Pulmonary artery endothelial cell (primary cell): Measurements from ENCODE around the gene PNPLA3. TPM values are rescaled to one million over a fixed set of nuclear protein-coding genes. Genes with fewer than 3 reads are reported as not detected.
A peak's percentile ranks its signal among the peaks of the same experiment; 100 is the strongest.

Experiments
- DNase-seq: peaks from one replicate; pipeline ENCODE4 v3.0.0-alpha.2; 2011; ENCODE audit warnings: low read depth, low spot score
- total RNA-seq: library from RNA; depleted of rRNA; stranded (reverse); fragments of >200 nt; gene quantifications from 2 replicates; pipeline ENCODE4 v1.2.3, GENCODE V29; 2014

Gene PNPLA3, protein sequence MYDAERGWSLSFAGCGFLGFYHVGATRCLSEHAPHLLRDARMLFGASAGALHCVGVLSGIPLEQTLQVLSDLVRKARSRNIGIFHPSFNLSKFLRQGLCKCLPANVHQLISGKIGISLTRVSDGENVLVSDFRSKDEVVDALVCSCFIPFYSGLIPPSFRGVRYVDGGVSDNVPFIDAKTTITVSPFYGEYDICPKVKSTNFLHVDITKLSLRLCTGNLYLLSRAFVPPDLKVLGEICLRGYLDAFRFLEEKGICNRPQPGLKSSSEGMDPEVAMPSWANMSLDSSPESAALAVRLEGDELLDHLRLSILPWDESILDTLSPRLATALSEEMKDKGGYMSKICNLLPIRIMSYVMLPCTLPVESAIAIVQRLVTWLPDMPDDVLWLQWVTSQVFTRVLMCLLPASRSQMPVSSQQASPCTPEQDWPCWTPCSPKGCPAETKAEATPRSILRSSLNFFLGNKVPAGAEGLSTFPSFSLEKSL
- total RNA-seq: 2.4 and 2.8 TPM in 2 replicates

DNA sequence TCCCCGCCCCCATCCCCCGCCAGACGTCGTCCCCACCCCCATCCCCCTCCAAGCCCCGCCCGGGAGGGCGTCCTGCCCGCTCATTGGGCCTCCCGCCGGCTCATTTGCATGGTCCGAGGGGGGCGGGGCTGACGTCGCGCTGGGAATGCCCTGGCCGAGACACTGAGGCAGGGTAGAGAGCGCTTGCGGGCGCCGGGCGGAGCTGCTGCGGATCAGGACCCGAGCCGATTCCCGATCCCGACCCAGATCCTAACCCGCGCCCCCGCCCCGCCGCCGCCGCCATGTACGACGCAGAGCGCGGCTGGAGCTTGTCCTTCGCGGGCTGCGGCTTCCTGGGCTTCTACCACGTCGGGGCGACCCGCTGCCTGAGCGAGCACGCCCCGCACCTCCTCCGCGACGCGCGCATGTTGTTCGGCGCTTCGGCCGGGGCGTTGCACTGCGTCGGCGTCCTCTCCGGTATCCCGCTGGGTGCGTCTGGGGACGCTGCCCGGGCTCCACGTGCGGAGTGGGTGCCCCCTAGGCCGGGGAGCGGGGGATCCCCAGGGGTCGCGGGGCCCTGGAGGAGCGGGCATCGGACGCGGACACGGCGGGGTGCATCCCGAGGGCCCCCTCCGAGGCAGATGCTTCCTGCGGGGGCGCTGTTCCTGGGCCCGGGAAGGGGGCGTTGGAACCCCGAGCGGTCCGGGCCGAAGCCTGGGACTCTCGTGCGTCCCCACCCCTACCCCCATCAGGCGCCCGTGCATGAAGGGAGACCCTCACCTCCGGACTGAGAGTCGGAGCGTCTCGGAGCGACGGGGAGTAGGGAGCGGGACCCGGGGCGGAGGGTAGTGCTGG, at the start of gene PNPLA3:
PNPLA3 (plus strand) TSS at position 175 of the 834 bp plus-strand sequence; CDS start at position 282, 107 bp downstream.
- DNase-seq: peak; percentile 41

DNA sequence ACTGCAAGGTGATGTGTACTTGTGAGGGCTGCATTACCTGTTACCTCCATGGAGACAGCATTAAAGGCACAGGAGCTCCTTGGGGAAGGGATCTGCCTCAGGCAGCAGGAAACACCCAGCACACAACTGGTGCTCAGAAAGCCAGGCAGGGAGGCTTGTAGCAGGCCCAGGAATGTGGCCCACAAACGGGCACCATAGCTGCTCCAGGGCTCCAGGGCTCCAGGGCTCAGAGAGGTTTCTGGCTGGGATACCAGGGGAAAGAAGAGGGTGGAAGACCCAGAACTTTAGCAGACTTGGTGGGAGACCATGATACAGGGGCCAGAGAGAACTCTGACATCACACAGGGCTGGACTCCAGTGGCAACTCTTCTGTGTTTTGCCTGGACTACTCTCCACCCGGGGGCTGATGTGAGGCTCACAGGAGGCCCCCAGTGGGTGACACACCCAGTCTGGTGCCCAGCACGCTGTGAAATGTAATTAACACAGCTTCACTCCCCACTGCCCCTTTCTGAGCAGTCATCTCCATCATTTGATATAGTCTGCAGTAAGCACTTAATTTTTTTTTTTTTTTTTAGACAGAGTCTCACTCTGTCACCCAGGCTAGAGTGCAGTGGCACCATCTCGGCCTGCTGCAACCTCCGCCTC, 46.6 kb upstream of the PNPLA3 start:
- no peak for DNase-seq

DNA sequence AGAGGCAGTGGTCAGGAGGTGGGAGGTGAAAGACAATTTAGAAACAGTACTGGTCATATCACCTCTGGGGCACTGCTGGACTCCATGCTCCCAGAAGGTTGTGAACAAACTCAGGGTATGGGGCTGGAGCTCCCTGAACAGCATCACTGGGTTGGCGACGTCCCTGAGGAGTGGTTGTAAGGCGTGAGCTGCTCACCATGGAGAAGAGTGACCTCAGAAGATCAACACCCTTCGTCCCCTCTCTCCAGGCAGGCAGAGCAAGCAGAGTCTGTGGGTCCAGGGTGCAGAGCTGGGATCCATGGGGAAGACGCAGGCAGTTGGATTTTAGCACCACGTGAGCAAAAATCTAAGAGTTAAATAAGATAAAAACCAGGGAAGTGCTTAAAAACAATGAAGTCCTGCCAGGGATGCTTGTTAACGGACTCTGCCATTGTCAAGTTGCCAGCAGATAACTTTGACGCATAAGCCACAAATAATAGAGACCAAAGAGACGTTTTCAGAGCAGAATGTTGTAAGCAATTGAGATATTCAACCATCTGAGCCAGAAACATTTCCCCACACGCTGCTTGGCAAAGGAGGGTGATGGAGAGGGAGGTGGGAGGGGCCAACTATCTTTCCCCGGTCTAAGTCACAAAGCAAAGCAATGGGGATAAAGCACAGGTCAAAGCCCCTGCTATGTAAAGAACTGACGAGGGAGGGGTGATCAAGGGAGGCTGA, 45.4 kb upstream of the PNPLA3 start:
- no peak for DNase-seq

DNA sequence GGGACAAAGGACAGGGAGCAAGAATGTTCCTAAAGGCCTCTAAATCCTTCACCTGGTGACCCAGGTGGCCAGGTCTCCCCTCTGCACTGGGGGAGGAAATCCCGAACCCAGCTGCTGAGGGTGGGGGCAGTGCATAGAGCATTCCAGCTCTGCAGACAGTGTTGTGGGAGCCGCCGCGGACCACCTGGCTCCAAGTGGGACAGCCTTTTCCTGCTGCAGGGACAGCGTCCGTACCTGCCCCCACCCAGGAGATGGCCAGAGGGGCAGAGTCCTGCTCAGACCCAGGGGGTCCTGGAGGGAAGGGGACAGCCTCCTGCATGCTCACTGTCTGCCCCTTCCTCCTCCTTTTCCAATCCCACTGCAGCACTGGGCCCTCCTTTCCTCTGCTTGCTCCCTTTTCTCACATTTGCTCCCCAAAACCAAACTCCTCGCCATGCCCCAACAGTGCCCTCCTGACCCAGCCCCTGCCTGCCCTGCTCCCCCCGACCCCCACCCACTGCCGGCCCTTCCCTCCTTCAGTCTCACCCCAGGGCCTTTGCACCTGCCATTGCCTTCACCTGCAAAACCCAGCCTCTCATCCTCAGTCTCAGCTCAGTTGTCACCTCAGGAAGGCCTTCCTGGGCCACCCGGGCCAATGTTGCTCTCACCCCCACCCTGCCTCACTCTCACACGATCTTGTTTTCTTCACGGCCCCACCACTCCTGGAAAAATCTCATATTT, 44.6 kb upstream of the PNPLA3 start:
- DNase-seq: no peak

DNA sequence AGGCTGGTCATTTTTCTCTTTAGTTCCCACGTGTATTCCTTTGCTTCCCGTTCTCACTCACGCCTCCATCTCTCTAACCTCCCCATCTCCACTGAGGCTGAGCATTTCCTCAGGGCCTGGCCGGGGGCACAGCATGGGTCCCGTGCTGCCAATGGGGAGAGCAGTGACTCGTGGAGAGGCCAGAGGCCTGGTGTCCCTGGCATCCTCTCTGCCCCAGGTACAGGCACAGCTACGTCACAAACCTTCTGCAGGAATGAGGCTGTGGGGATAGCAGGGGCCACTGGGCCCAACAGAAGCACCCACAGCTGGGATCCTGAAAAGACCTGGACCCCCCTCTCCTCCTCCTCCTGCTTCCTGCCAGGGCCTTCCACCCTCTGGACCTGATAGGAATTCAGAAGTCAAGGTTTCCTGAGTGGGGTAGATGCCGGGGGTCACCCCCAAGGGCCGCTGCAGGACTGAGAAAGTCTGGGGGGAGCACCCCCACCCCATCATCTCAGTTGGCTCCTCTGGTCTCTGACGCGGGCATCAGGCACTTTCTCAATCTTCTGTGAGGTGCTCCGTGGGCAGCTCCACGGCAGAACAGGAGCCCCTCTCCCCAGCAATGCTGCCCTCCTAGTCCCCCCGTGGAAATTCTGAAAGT, 43.6 kb upstream of the PNPLA3 start:
- DNase-seq: no peak

DNA sequence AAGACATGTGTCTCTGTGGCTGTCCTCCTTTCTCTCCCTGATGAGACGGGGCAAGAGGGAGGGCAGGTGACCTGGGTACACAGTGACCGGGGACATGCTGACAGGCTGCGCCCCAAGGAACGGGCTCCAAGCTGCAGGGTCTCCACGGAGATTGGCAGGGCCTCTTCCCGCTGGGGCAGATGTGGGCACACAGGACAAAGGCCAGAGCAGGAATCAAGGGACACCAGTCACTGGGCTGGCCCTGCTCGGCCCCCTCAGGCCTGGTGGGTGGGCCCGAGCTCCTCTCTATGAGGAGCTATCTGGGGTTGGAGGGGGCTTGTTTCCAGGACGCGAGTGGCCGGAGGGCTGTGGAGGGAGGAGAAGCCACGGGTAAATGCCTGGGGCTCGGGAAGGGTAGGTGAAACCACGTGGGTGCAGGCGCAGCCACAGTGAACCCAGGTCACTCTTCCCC, 43.0 kb upstream of the PNPLA3 start:
- DNase-seq: no peak

DNA sequence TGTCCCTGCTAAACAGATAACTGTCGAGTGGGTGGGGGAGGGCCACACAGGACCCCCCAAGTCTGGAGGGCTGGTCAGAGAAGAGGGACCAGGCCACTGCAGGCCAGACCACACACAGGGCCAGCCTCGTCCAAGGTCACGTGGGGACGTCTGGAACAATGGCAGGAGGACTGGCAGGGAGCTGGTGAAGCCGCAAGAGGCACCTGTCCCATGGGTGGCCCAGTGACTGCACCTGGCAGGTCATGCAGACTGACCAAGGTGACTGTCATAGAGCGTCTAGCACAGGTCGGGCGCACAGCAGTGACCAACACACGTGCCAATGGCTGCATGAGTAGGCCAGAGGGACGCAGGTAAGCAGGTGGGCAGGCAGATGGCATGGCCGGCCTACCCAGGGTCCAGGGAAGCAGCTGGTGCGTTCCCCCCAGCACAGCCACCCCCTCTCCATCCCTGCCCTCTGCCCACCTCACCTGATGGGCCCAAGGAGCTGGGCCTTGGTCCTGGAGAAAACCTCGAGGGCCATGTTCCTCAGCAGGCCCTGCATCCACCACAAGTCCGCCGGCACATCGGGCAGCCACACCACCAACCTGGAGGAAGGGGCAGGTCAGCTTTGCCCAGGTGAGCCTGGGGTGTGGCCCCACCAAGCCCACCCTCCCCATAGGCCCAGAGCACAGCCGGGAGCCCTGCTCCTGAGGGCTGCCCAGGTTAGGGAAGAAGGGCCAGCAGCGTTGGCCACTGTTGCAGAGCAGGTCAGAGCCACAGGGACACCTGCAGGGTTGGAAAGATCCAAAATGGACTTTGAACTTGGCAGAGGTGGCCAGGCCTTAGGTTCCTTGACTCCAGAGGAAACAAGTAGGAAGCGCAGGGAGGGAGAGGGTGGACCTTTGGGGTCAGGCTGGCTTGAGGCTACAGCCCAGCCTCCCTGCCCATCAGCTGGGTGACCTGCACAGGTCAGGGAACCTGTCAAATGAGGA, 42.2 kb upstream of the PNPLA3 start:
- DNase-seq: no peak

DNA sequence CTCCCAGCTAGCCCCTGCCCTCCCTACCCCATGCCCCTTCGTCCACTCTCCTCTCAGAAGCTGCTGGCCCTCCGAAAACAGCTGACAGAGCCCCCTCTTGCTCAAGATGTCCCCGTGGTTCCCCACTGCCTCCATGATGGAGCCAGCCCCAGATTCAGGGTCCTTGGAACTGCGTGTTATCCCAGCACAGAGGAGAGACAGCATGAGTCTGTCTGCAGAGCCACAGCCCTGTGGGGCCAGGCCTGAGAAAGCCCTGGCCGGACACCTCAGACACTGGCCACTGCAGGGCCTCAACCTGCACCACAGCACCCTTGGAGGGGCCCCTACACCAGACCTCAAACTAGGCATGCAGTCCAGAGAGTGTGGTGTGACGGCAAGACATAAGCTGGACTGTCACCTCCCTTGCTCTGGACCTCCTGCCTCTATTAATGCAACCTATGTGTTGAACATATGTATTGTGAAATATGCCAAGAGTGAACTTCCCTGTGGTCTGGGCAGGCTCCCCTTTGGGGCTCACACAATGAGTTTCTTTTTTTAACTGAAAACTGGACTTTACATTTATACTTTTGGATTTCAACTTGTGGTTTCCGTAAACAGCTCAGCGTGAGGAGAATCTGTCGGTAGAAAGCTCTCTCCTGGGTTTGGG, 41.4 kb upstream of the PNPLA3 start:
- no peak for DNase-seq

DNA sequence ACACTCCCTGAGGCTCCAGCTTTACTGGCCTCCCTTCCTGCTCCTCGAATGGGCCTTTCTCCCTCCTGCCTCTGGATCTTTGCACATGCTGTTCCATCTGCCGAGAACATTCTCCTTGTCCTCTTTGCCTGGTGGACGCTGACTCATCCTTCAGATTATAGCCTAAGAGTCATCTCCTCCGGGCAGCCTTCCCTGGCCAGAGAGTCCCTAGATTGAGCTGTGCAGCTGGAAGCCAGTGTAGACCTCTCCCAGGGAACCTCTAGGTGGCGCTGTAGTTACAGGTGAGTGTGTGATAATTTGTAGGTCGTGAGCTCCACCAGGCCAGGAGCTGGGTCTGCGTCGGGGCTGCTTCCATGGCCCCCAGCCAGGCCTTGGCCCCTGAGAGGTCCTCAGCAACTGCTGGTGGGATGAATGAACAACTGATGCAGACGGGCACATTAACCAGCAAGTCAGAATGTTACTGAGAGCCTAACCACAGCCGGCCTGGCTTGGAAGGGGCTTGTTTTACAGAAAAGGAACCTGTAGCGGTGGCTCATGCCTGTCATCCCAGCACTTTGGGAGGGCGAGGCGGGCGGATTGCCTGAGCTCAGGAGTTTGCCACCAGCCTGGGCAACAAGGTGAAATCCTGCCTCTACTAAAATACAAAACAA, 40.5 kb upstream of the PNPLA3 start:
- peak; percentile 20 for DNase-seq

DNA sequence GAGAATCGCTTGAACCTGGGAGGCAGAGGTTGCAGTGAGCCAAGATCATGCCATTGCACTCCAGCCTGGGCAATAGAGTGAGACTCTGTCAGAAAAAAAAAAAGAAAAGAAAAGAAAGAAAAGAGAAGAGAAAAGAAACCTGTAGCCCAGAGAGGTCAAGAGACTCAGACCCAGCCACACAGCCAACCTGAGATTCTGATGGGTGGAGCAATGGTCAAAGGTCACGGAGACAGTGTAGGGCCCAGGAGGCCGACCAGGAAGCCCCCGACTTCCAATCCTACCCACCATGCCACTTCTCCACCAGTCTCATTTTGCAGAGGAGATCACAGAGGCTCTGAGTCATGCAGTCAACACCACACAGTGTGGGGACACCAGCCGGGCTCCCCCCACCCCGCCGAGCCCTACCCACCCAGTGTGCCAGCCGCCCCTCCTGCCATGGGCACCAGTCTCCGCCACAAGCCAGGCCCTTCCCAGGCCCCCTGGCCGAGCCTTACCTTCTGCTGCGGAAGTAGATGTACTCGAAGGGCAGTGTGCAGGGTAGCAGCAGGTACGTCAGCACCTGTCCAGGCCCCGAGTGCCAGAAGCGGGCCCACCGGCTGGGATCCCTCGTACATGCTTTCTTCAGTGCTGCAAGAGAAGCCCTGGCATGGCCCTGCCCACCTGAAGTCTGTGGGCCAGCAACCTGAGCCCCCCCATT, 39.7 kb upstream of the PNPLA3 start:
- DNase-seq: no peak

DNA sequence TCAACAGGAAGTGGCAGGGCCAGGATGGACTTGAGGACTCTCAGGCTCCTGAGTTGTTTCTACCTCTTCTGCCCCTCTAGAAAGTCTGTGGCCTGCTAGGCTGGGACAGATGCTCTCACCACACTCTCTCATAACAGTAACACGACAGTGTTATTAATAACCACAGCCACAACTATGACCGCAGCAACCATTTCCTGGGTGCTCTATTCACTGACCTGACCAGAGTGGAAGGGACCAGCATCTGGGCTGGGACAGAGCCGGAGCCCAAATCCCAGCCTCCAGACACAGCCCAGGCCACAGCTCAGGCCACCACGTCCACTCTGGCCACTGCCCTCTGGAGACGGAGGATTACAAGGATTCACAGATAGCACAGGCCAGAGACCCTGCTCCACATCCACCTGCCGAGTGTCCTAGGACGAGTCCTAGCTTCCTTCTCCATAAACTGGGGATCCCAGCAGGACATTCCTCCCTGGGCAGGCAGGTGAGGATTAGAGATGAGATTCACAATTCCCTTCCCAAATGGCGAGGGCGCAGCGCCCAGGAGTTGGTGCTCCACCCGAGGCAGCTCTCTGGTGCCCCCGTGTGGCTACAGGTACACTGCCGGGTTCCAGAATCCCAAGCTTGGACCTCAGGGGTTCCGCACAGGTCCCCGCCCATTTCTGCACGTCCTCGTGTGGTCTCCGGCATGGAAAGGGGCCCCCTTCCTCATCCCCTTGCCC, 38.8 kb upstream of the PNPLA3 start:
- no peak for DNase-seq

DNA sequence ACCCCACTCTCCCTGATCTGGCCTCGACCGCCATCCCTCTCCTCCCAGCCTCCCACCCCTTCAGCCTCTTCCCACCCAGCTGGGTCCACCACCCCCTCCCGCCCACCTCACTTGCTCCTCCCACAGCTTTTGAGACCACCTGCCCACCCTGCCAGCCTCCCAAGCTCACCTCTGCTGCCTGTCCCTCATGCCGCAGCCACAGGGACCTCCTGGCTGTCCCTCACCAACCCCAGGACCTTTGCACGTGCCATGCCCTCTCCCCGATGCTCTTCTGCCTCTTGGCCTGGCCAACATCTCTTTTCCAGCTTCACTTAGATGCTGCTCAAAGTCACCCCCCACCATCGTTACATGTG, 38.3 kb upstream of the PNPLA3 start:
- no peak for DNase-seq

DNA sequence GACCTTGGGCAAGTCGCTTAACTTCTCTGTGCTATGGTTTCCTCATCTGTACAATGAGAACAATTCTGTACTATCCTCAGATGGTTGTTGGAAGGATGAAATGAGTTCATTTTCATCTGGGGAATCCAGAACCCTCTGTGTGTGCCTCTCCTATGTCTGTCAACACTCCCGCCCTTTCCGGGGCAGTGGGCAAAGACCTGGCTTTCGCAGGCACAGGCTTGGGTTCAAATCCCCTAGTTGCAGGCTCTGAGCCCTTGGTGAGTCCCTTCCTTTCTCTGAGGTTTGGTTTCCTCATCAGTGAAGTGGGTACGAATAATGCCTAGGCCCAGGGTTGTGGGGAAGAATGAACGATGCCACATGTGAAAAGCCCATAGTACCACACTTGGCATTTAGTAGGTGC, 37.8 kb upstream of the PNPLA3 start:
- DNase-seq: no peak

DNA sequence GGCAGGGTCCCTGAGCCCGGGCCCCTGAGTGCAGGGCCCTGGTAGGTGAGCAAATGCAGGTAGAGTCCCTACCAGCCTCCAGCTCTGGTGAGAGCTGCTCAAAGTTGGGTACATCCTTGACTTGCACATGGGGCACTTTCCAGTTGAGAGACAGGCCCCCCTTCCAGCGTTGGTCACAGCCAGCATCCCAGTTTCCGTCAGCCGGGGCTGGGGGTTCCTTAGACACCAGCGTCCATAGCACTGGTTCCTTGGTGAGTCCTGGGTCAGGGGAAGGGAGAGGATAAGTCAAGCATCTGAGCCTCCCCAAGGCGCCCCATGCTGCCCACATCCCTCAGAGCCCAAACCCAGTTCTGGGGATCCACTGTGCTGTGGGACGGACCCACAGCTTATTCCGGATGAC, 37.4 kb upstream of the PNPLA3 start:
- no peak for DNase-seq

DNA sequence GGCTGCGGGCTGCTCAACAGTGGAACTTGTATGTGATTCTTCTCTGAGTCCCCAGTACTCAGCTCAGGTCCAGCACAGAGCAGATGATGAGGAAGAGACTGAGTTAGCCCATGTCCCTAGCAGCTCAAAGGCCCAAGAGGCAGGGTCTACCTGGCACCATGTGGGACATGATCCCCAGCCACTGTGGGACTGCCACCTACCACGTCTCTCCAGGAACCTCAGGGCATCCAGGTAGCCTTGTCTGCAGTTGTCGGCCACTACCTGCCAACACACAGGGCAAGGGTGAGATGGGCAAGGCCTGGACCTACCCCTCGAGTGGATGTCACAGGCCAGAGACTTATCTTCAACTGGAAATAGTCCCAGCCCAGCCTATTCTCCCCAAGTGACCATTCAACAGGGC, 36.2 kb upstream of the PNPLA3 start:
- DNase-seq: no peak

DNA sequence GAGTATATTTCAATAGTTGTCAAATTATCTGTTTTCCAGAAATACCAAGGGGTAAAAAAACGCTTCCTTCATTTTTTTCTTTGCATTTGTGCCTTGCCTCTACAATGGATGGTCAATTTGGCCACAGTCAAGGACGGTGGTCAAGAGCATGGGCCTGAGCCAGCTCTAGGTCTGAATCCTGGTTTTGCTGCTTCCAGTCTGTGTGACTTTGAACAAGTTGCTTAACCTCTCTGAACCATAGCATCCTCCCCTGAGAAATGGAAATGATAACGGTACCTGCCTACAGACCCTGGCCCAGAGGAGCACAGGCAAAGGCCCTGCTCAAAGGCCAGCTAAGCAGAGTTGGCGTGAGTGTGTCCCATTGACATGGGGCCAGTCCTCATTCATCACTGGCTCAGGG, 34.9 kb upstream of the PNPLA3 start:
- no peak for DNase-seq
